ENCODE data around the gene ZNF135.

DNA sequence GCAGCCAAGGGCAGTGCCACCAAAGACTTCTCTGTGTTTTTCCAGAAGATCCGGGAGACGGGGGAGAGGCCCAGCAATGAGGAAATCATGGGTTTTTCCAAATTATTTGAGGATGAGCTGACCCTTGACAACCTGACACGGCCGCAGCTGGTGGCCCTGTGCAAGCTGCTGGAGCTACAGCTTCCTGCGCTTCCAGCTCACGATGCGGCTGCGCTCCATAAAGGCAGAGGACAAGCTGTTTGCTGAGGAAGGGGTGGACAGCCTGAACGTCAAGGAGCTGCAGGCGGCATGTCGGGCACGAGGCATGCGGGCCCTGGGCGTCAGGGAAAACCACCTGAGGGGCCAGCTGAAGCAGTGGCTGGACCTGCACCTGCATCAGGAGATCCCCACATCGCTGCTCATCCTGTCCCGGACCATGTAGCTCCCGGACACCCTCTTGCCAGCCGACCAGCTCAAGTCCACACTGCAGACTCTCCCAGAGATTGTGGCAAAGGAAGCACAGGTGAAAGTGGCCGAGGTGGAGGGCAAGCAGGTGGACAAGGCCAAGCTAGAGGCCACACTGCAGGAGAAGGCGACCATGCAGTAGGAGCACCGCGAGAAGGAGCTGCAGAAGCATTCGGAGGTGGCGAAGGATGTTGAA lies 13.6 kb upstream of the ZNF135 start:
- TF ChIP-seq, protein P1, sequence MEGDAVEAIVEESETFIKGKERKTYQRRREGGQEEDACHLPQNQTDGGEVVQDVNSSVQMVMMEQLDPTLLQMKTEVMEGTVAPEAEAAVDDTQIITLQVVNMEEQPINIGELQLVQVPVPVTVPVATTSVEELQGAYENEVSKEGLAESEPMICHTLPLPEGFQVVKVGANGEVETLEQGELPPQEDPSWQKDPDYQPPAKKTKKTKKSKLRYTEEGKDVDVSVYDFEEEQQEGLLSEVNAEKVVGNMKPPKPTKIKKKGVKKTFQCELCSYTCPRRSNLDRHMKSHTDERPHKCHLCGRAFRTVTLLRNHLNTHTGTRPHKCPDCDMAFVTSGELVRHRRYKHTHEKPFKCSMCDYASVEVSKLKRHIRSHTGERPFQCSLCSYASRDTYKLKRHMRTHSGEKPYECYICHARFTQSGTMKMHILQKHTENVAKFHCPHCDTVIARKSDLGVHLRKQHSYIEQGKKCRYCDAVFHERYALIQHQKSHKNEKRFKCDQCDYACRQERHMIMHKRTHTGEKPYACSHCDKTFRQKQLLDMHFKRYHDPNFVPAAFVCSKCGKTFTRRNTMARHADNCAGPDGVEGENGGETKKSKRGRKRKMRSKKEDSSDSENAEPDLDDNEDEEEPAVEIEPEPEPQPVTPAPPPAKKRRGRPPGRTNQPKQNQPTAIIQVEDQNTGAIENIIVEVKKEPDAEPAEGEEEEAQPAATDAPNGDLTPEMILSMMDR (conservative IDR thresholded peaks at IDR 0.05 in 1 of 2, IDR thresholded peaks at IDR 0.05 in 1 of 2; ENCODE audit: extremely low read depth in 1 of 2, insufficient read depth in 1 of 2, low read depth in 1 of 2, low read length in 2 of 2): no peak
- no peak for TF ChIP-seq EZH2 (IDR thresholded peaks at IDR 0.05; ENCODE audit: borderline replicate concordance, low read length)

All from mammary epithelial cell (primary cell).